OCI-M2 (cell line): ENCODE data around the gene PDE8B.
"Not testable (repeated sequence)": the region's sequence is repeated elsewhere in the genome, so short reads cannot be mapped to it uniquely, and the experiment has no call there.

Experiments
- DNase-seq: peaks from one replicate; lab custom pipeline; 2025; ENCODE audit not compliant: unreplicated experiment; lab: John Stamatoyannopoulos, UW

PDE8B gene

GRCh38 chr5:77355080-77355479 lies 144.6 kb downstream of the PDE8B start:
- no peak for DNase-seq

- no peak for DNase-seq
Observed at GRCh38 chr5:77355751-77356150, 145.3 kb downstream of the PDE8B start.

GRCh38 chr5:77356740-77357139 lies 146.3 kb downstream of the PDE8B start:
- no peak for DNase-seq

- no peak for DNase-seq
Observed at GRCh38 chr5:77358255-77359205, 148.1 kb downstream of the PDE8B start.

- no peak for DNase-seq
Observed at GRCh38 chr5:77359231-77359630, 148.8 kb downstream of the PDE8B start.

- DNase-seq: no peak
Observed at GRCh38 chr5:77360381-77360780, 149.9 kb downstream of the PDE8B start.

- no peak for DNase-seq
Observed at GRCh38 chr5:77360973-77361372, 150.5 kb downstream of the PDE8B start.

- no peak for DNase-seq
Observed at GRCh38 chr5:77366717-77367500, 156.4 kb downstream of the PDE8B start.

GRCh38 chr5:77367741-77368140 lies 157.3 kb downstream of the PDE8B start:
- no peak for DNase-seq

GRCh38 chr5:77368367-77368766 lies 157.9 kb downstream of the PDE8B start:
- DNase-seq: no peak

- no peak for DNase-seq
Observed at GRCh38 chr5:77369566-77369965, 159.1 kb downstream of the PDE8B start.

GRCh38 chr5:77374686-77375085 lies 164.2 kb downstream of the PDE8B start:
- no peak for DNase-seq

- no peak for DNase-seq
Observed at GRCh38 chr5:77376609-77377300, 166.3 kb downstream of the PDE8B start.

- DNase-seq: no peak
Observed at GRCh38 chr5:77379558-77380061, 169.1 kb downstream of the PDE8B start.

- DNase-seq: no peak
Observed at GRCh38 chr5:77380636-77381035, 170.2 kb downstream of the PDE8B start.

GRCh38 chr5:77383336-77383735 lies 172.9 kb downstream of the PDE8B start:
- DNase-seq: not testable (repeated sequence)

GRCh38 chr5:77386340-77386739 lies 175.9 kb downstream of the PDE8B start:
- DNase-seq: not testable (repeated sequence)

GRCh38 chr5:77389746-77390145 lies 179.3 kb downstream of the PDE8B start:
- no peak for DNase-seq

- no peak for DNase-seq
Observed at GRCh38 chr5:77390221-77390620, 179.7 kb downstream of the PDE8B start.

- DNase-seq: no peak
Observed at GRCh38 chr5:77390795-77391194, 180.3 kb downstream of the PDE8B start.

GRCh38 chr5:77391240-77391765 lies 180.8 kb downstream of the PDE8B start:
- DNase-seq: no peak
